ENCODE data around the gene ITGB7.

ITGB7 gene

DNA sequence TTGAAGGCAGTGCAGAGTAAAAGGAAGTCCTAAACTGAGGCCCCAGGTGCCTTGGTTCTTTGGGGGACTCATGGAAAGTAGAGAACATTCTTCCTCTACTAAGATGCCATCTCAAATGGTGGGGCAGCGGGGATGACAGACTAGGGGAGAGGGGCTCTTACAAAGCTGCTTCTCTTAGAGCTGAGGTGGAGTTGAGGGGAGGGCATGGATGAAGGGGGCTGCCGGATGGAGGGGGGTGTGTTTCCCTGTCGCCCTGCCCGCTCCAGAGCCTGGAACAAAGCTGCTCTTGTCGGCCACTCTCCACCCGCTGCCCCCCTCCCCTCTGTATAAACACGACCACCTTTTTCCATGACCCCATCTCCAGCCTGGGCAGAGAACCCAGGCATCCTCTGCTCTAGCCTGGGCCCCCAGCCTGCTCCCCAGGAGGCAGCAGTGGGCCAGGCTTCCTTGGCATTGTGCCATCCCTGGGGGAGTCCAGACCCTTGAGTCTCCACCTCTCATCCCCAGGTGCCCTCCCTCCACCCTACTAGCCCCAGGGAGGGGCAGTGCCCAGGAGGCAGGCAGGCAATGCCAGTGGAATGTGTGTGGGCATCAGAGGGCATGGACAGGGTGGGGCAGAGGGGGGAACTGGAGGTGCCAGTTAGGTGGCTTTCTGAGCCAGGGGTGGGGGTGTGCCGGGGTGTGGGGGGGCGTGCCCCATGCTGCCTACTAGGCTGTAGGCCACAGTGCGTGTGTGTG is 23.2 kb upstream of the ITGB7 start:
- DNase-seq: no peak

DNA sequence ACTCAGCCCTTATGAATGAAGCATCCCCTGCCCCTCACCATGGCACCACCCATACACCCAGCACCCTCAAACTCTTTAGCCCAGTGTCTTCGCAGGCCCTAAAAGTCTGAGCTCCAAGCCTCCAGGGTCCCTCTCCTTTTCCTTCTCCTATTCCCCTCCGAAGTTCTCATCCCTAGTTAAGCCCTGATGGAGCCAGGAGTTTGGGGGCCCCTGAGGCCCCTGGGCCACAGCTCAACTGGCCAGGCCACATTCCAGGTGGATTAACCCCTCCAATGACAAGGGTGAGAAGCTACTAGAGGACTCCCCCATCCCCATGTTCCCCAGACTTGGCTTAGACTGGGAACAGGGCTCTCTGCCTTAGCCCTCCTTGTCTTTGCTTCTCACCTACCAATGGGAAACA is 22.4 kb upstream of the ITGB7 start:
- no peak for DNase-seq

DNA sequence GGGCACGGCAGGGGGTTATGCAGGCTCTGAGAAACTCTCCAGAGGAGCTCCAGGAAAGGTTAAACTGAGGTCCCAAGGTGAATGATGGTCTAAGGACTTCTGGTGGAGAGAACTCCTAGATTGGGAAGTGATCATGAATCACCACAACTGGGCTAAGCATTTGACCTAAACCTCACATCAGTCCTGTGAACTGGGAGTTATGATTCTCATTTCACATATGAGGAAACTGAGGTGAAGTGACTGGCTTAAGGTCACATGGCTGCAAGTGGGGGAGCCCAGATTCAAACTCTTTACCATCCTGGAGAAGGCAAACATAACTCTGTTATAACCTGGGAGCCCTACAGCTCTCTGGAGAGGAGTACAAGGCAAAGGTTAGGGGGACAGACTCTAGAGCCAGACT is 20.8 kb upstream of the ITGB7 start:
- DNase-seq: no peak

DNA sequence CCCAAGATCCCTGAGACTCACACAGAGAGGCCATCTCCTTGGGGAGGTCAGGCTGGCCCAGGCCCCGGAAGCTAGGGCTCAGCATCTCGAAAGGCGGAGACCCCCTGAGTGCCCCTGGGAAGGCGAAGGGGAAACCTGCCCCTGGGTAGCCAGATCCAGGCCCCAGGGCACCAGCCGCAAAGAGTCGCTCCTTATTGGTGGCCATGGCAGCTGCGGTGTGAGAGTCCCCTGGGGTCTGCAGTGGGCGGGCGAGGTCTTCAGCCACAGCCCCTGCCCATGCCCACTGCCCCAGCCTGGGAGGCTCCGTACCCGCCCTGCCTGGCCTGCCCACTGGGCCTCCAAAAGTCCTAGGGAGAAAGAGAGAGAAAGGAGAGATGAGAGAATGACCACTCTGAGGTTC is 20.3 kb upstream of the ITGB7 start:
- no peak for DNase-seq

DNA sequence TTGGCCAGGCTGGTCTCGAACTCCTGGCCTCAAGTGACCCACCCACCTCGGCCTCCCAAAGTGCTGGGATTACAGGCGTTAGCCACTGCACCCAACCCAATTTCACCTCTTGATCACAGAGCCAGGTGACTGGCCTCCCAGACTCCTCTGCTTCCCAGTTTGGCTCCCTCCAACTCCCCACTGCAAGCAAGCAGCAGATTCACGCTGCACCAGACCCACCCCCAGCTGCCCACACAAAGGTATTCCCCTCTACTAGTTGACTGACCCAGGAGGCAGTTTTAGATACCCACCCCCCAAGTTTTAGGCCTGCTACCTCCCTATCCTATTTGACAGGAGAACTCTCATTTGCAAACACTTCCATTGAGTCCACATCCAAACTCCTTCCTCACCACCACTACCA is 19.8 kb upstream of the ITGB7 start:
- DNase-seq: no peak

DNA sequence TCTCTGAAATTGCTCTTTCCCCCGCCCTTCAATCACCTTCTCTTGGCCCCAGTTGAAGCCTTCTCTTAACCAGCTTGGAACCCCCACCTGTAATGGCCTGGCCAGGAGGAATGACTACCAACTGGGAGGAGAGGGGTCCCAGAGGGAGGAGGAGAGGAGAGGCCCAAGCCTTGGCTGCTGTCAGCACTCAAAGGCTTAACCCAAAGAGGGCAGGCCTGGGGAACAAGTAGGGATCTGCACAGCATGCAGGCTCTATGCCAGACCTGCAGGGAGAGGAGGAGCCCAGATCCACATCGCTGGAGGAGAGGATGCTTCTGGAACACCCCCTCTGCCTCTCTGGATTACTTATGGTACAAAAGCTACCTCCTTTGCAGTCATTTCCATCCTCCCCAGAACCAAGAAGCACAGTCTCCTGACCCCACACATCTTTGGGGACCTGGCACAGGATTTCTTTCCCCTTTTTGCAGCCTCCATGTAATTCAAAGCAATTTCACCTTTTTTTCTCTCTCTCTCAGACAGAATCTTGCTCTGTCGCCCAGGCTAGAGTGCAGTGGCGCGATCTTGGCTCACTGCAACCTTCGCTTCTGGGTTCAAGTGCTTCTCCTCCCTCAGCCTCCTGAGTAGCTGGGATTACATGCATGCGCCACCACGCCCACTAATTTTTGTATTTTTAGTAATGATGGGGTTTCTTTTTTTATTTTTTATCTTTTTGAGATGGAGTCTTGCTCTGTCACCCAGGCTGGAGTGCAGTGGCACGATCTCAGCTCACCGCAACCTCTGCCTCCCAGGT is 18.8 kb upstream of the ITGB7 start:
- no peak for DNase-seq

DNA sequence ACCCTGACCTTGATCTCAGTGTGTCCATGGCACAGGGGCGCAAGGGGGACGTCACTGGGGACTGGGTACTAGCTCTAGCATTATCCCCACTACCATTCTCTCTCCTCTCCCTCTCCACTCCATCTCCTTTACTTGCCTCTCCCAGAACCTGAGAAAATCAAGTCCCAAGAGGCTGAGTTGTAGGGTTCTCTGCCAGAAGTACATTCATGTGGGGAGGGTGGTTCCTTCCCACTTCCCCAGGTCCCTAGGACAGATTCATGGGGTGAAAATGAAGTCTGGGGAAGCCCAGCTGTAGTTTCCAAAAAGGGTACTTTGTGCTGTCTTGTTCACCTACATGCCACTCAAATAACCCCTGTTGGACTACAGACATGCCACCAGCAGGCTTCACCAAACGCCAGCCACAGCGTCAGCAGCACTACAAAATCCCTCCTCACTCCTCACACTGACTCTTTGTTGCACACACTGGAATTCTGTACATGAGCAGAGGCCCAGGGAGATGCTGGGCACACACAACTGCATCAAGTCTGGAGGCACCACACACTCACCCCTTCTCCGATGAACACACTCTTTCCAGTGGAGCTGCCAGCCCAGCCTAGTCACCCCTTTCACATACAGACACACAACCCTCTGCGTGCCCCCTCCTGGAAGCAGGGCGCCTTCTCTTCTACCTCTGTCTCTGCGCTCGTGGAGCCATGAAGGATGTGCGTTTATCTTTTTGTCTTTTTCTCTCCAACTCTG is 18.0 kb upstream of the ITGB7 start:
- no peak for DNase-seq

DNA sequence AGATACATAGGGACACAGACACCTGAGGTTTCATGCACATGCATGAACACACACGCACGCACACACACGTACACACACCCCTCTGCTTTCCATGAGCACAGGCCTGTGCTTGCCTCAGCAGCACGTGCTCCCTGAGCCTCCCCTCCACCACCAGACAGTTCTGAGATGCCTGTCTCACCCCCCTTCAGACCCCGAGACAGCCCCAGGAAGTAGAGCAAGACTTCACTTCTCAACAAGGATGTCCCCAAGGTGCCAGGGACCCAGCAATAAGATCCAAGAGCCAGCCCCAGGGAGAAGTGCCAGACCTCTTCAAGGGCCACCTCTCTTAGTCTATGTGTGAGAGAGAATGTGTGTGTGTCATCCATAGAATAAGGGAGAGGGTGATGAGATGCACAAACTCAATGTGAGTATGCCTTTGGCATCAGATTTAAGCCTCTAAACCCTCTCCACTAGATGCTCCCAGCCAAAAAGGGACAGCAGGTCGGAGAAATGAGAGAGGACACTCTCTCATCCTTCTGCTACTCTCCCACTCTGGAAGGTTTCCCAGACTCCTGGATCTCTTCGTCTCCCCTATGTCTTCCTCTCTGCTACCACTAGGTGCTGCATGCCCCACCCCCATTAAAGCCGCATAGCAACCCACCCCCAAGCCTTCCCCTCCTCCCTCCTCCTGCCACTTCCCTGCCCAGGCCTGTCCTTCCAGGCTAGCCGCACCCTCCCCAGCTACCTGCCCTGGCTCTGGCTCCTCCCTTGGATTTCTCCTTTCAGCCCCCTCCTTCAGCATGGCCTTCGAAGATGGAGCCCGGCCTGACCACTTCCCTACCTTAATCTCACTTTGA is 17.2 kb upstream of the ITGB7 start:
- DNase-seq: no peak

DNA sequence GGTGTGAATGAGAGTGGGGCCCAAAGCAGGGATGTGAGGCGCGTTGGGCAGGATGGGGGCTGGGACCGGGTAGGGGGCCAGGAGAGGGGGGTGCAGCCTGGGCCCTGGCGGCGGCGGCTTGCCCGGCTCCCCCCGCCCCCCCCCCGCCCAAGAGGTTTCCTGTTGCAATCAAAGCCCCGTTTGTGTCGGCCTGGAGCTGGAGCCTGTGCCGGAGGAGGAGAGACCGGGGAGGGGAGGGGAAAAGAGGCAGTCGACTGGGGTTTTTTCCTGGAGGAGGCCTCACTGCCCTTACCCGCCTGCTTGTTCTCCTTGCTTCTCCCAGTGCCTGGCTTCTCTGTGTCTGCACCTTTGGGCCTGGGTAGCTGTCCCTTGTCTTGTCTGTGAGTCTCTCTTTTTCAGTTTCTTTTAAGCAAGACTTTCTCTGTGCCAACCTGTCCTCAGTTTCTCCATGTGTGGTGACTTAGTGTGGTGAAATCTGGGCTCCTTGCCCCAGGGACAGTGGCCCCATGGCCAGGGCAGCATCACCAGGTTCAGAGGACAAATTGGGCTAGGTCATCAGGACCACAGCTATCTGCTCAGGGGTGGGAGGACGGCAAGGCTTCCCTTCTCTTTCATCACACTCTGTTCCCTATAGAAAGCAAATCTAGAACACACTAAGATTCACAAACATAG is 16.5 kb upstream of the ITGB7 start:
- no peak for DNase-seq

DNA sequence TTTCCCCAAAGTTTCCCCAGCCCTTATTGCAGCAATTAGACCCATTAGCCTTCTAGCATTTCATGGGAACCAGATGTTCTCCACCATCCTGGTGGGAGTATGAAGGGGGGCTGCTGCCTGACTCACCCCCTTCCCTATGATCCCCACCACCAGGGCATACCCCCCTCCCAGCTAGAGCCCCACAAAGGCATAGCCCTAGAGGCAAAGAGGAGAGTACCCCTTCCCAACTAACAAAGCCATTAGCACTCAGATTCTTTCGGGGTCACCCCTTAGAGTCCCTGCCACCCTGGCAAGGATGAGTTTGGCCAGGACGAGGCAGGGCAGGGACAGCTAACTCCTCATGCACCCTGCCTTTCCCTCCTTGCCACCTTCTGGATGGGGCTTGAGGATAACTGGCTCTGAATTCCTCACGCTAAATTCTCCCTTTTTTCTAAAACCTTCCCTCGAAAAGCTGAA is 15.8 kb upstream of the ITGB7 start:
- no peak for DNase-seq

DNA sequence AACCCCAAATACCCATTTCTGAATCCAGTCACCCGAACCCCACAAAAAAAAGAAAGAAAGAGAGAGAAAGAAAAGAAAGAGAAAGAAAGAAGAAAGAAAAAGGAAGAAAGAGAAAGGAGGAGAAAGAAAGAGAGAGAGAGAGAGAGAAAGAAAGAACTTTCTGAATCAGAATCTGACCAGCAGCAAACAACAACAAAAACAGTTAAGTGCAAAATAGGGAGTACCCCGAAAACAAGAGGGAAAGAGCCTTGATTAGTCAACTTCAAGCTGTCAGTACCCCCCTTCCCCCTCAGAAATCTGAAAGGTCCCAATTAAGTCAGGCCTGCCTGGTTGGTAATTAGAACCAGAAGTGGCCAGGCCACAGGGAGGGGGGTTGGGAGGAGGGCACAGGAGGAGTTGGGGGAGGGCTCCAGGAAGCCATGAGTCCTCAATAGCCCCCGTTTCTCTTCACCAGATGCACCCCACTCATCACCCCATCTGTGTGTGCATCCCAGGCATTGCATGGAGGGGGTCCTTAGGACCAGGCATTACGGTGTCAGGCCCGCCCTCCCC is 15.2 kb upstream of the ITGB7 start:
- DNase-seq: no peak

DNA sequence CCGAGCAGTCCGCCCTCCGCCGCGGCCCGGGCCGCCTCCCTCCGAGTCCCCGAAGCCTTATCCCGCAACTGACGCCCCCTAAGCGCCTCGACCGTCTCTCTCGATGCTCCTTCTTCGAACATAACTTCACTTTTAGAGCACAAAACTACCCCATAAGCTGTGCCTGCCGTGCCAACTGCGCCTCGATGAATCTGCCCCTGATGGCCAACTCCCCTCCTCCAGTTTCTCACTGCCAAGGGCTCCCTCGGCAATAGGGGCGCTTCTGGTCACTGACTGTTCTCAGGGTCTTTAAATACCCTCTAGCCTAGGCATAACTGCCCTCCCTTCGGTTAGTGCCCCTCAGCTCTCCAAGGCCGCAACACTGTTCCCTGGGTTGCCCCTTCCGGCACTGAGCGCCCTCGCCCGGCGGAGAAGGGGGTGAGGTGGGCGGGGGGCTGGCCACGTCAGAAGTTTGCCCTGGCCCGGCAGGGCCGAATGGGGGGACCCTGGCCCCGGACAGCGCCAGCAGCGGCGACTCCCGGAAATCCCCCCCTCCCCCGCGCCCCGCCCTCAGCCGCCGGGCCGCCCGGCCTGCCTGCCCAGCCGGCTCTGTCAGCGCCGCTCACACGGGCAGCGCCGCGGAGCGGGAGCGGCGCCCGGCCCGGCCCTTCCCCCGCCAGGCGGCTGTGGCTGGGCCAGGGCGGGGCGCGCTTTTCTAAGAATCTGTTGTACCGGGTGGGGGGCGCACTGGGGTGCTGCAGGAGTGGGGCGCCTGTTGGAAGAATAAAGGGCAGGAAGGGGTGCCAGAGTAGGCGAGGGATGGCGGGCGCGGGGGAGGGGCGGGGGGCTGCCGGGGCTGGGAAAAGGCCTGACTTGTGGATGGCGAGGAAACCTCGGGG is 14.4 kb upstream of the ITGB7 start:
- DNase-seq: peak; percentile 70

DNA sequence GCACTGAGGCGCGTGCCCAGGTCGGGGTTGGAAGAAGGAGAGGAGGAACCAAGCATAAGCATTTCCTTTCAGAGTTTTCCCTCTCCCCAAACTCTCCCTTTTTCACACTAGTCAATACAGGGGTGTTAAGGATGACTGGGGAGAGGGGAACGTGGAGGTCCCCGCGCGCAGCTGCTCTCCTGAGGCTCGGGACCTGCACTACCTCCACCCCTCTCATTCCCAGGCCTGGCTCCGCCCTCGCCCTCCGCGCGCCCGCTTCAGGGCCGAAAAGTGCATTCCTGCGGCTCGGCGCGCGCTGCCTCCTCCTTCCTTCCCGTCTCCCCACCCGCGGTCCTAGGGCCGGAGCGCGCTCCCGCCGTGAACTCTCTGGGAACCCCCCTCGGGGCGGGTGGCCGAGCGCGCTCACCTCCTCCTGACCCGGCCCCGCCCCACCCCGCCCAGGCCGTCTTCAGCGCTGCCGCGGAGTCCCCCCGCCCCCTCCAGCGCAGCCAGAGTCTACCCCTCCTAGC is 13.7 kb upstream of the ITGB7 start:
- DNase-seq: peak; percentile 98

DNA sequence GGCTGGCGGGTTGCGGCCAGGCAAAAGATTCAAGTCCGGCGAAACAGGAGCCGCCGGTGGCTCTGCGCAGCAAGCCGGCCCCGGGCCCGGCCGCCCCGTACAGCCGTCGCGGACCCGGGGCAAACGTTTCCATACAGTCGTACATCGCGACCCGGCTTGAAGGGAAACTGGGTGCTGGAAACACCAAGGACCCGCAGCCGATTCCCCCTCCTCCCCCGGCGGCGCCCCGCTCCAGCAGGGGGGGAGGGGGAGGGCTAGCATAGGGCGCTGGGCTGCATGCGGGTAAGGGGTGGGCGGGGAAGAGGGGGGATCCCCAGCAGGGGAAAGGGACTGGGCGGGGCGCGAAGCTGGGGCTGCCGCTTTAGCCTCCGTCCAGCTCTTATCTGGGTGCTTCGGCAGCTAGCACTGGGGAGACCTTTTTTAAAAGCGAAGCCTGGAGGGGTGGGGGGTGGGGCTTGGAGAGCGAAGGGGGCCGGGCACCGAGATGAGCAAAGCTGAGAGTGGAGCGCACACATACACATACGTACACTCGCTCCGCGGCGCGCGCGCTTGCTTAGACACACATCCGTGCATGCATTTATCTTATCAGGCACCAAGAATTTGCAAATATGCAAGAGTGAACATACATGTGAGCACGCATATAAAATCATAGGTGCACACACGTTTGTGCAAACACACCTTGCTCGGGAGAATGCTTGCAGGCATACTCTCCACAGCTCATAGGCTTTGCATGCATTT is 13.1 kb upstream of the ITGB7 start:
- peak; percentile 86 for DNase-seq

DNA sequence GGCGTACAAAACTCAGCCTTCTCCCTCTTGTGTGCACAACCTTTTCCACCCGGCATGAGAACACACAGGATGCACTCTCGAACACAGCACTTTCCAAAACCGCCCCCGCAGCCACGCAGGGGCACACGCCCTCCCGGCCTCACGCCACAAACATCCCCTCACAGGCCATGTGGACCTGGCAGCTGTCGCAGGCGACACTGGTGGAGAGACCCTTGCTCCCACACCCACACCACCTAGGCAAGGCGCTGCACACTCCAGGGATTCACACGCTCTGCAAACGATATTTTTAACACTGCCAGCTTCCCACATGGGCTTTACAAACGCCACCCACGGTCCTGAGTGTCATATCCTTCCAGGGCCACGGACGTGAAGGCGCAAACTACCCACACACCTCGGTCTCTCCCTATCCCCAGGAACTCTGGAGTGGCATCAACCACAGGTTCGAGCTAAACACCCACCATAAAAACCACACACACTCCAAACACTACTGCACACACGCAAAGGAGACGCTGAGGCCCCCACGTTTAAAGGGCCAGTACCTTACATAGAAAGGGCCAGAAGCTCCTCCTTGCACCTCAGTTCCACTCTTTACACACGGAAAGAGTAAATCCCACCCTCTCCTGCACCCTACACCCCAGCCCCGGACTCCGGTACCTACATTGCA is 12.4 kb upstream of the ITGB7 start:
- no peak for DNase-seq

DNA sequence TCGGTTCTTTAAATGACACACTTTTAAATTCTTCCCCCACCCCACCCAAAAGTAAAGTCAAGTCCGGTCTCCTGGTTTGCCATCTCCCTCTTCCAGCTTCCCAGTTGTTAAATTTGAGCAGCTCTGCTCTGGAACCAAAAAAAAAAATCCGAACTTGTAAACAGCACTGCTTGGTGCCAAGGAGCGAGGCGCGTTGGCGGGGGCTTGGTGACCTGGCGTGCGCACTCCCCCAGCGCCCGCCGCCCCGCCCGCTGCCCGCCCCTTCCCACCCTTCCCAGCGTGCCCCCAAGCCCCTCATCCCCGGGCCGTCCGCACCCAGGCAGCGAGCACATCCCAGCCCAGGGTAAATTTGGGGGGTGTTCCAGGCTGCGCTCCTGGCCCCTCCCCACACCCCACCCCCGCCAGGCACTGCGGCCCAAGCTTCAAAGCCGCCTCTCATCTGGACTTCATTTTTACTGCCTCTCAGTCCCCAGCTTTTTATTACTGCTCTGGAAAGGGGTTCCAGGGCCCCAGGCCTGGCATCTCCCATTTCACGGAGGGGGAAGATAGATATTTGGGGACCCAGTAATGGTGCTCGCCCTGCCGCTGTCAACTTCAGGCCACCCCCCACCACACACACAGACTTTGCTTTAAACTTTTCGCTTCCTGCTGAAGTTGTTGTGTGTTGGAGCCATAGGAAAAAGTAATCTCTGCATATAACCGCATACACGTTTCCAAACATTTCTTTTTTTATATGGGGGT is 11.7 kb upstream of the ITGB7 start:
- no peak for DNase-seq

DNA sequence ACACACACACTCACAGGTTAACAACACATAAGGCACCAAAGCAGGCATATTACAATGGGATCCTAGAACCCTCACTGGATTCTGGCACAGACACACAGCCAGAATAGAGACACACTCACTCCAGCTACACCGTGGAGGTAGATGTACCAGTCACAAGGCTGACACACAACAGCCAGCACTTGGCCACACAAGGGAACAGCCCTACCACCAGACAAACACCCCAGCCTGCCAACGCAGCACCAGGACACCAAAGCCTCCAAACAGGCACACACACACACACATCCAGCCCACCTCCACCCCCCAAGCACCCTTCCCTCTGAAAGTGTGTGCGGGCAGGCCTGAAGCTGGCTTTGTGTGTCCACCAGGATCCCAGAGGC is 10.9 kb upstream of the ITGB7 start:
- no peak for DNase-seq

DNA sequence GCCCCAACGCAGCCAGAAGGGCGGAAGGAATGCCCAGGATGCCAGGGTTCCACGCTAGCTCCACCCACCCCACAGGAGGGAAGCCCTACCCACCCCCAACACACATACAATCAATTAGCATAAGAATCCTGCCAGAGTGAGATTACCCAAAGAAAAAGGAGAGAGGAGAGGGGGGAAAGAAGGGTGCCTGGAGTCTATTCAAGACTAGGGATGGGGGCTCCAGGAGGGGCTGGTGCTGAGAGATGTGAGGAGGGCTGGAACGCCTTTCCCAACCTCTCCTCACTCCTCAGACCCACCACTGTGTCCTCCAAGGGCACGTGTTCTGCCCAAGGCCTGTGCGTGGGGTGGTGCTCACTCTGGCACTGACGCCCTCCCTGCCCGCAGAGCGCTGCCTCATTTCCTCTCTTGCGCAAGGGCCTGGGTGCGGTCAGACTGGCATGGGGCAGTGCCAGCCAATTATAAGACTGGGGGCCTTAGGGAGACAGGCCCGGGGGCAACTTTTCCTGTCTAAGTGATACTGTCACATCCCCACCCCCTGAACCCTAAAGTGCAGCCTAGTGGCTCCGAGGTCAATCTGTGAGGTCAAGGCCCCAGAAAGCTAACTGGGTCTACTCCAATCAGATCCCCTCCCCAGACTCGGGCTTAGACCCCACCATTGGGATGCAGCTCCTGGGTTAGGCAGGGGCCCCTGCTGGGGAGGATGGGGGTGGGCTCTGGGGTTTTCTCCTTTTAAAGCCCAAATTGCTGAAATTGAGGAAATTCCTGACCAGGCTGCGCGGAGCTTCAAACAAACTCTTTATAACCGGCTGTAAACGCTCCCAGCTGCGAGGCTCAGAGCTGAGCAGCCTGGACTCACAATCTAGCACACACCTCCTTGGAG is 10.2 kb upstream of the ITGB7 start:
- no peak for DNase-seq
